Psoas muscle (tissue), 8 donors: ENCODE measurements around the gene PIRT. TPM values are rescaled to one million over a fixed set of nuclear protein-coding genes. Genes with fewer than 3 reads are reported as not detected.
A peak's percentile ranks its signal among the peaks of the same experiment; 100 is the strongest.

Source experiments
- ATAC-seq, 4 donors: fragments of 200-7000 bp; cut with Tn5 transposase; one replicate each; pipeline ENCODE4 v1.9.1; 2020; ENCODE audit warnings: moderate library complexity in 3 of 4, mild to moderate bottlenecking in 2 of 4
- DNase-seq, 2 donors: peaks; one replicate each; pipeline ENCODE4 v3.0.0-alpha.2; 2020
- H3K27ac ChIP-seq: fragments of 200-600 bp; one replicate; pipeline ENCODE4 v1.8.0; 2022
- H3K27me3 ChIP-seq, 3 donors: fragments of 200-600 bp in 1 of 3; one replicate each; pipeline versions ENCODE4 v1.6.1 to v1.8.0; 2013 to 2022; ENCODE audit warnings: low read length in 2 of 3, mild to moderate bottlenecking in 2 of 3, moderate library complexity in 1 of 3; ENCODE audit not compliant: insufficient read depth in 3 of 3
- H3K36me3 ChIP-seq, 2 donors: fragments of 200-600 bp in 1 of 2; one replicate each; pipeline versions ENCODE4 v1.6.1 to v1.8.0; 2013 to 2022; ENCODE audit warnings: low read depth in 1 of 2, mild to moderate bottlenecking in 1 of 2, moderate library complexity in 1 of 2; ENCODE audit not compliant: insufficient read depth in 1 of 2
- H3K4me1 ChIP-seq: fragments of 200-600 bp; one replicate; pipeline ENCODE4 v1.8.0; 2022
- H3K4me3 ChIP-seq: fragments of 200-600 bp; one replicate; pipeline ENCODE4 v1.8.0; 2022; ENCODE audit warnings: mild to moderate bottlenecking
- H3K9me3 ChIP-seq: fragments of 200-600 bp; one replicate; pipeline ENCODE4 v1.8.0; 2022
- CTCF ChIP-seq: fragments of 200-600 bp; IDR thresholded peaks from one replicate; pipeline ENCODE4 v1.8.0; 2022; ENCODE audit warnings: antibody characterized with exemption
- WGBS, 3 donors: extraction: QIAGEN DNeasy Blood & Tissue Kit; methylation state at CpG; one replicate each; pipeline versions ENCODE4 v1.1.6 to v1.1.7; 2013; 5-methylcytosine and 5-hydroxymethylcytosine counted together
- intact Hi-C, 2 donors: fragments of 100-400 bp; cut with DNase I; formaldehyde crosslinking; loops; one replicate each; pipeline versions ENCODE4 v1.11.0 to v1.14.2; 2022
- long read RNA-seq, 2 donors: library from polyadenylated mRNA; unstranded; transcript quantifications; one replicate each; pipeline ENCODE4 v2.0.0, GENCODE V29; 2021
- polyA plus RNA-seq, 3 donors: library from polyadenylated mRNA; stranded (reverse); fragments of 200-250 nt; gene quantifications; one replicate each; pipeline ENCODE4 v1.2.3, GENCODE V29; 2013
- total RNA-seq, 4 donors: library from RNA; stranded (reverse); fragmentation: NEBNext Ultra II Directional in 2 of 4; extraction: Animal tissue kit (Norgen Biotek cat#: 25700) in 2 of 4; gene quantifications; one replicate each; pipeline versions ENCODE4 v1.2.1 to v1.2.4, GENCODE V29; 2021 to 2023
- donor health status: healthy with polysubstance abuse.
- donor health status: DM: no; HTN: no; CAD: no; lungs with moderate emphysema.
- donor health status: Bipolar disorder and iron deficiency.
- donor health status: healthy.
- donor health status: DM: yes; HTN: yes; CAD: no.
- donor health status: DM: no; HTN: no; CAD: no.
- donor health status: DM: no; HTN: no; CAD: no.
- donor health status: DM: yes; HTN: yes; CAD: no.

PIRT gene
- not detected for total RNA-seq
- polyA plus RNA-seq, result under 1 TPM in 1 of 3 donors, not detected in 2; 0.01 TPM
- long read RNA-seq, donor 1, result 0 reads
- long read RNA-seq, donor 2, result 0 reads

GRCh38 chr17:10837921-10838320, at the start of gene PIRT:
PIRT (minus strand) TSS chr17:10838087; CDS start chr17:10825645, 12,442 bp downstream.
- WGBS, 3 donors, result 53 to 63% (median 55%) methylated on average over 8 of the region's 8 CpGs
- H3K27ac ChIP-seq, result no peak within 1 kb of the TSS
- no peak for TF ChIP-seq CTCF

GRCh38 chr17:10881959-10882358, 44.1 kb upstream of the PIRT start:
- ATAC-seq, result no peak
- Histone ChIP-seq H3K9me3 (no peaks in the 10 kb centered on the region), H3K27ac (no peak overlapping the region), H3K27me3 (peaks cover 0 to 5% (median 4%) of the 10 kb centered on the region in 3 donors), H3K4me1 (no peaks in the 10 kb centered on the region), H3K4me3 (no peak overlapping the region), H3K36me3 (no peaks in the 10 kb centered on the region)
- no peak for DNase-seq
- WGBS, 3 donors, result 37 to 48% (median 47%) methylated on average over 4 of the region's 4 CpGs
- no peak for TF ChIP-seq CTCF
- intact Hi-C loops, result no loop called here

More at GRCh38 chr17:10837921-10838320, at the start of gene PIRT:
- Histone ChIP-seq H3K4me3 (no peak within 1 kb of the TSS), H3K4me1 (no peaks in the 10 kb centered on the region), H3K27me3 (peaks cover 0 to 4% (median 0%) of the 10 kb centered on the region in 3 donors), H3K9me3 (no peaks in the 10 kb centered on the region), H3K36me3 (no peaks in the 10 kb centered on the region)
- ATAC-seq (no peak), DNase-seq (no peak)
- intact Hi-C loops, result no loop called here

- WGBS, 3 donors, result 6 to 10% (median 9%) methylated on average over 9 of the region's 9 CpGs
- no peaks in the 10 kb centered on the region for H3K4me1 ChIP-seq
- intact Hi-C loops, result loop anchor here (5.0 kb wide), 2 partner anchors 263 to 1108 kb away; no protein-coding TSS in a partner anchor
These were observed 41.4 kb upstream of the PIRT start for GRCh38 chr17:10879190-10879836.

GRCh38 chr17:10875984-10876555, 38.2 kb upstream of the PIRT start:
- H3K4me1 ChIP-seq, result no peaks in the 10 kb centered on the region
- no peaks in the 10 kb centered on the region for H3K9me3 ChIP-seq
- intact Hi-C loops, result loop anchor here (2.0 to 5.0 kb wide), 3 partner anchors 266 to 1111 kb away; no protein-coding TSS in a partner anchor
- peak in 1 of 4 donors; percentile 38 for ATAC-seq
- H3K27me3 ChIP-seq, result peaks cover 0 to 10% (median 0%) of the 10 kb centered on the region in 3 donors
- DNase-seq, result peak; percentile 19 to 55
- no peak overlapping the region for H3K4me3 ChIP-seq
- WGBS, 3 donors, result 1 to 3% (median 1%) methylated on average over 7 of the region's 7 CpGs
- no peak overlapping the region for H3K27ac ChIP-seq
- TF ChIP-seq CTCF, result peak; percentile 61
- H3K36me3 ChIP-seq, result no peaks in the 10 kb centered on the region

More at GRCh38 chr17:10879190-10879836, 41.4 kb upstream of the PIRT start:
- no peak for TF ChIP-seq CTCF
- Histone ChIP-seq H3K36me3 (no peaks in the 10 kb centered on the region), H3K27me3 (peaks cover 0 to 10% (median 4%) of the 10 kb centered on the region in 3 donors), H3K9me3 (no peaks in the 10 kb centered on the region), H3K4me3 (no peak overlapping the region), H3K27ac (no peak overlapping the region)
- no peak for ATAC-seq
- DNase-seq, result peak in 1 of 2 donors; percentile 61
